ENCODE measurements around the gene VWA5B2.

VWA5B2 gene

GRCh38 chr3:184222521-184222920, 6.9 kb upstream of the VWA5B2 start:
- H3K27ac ChIP-seq, result no peak overlapping the region
- TF ChIP-seq, protein P1, sequence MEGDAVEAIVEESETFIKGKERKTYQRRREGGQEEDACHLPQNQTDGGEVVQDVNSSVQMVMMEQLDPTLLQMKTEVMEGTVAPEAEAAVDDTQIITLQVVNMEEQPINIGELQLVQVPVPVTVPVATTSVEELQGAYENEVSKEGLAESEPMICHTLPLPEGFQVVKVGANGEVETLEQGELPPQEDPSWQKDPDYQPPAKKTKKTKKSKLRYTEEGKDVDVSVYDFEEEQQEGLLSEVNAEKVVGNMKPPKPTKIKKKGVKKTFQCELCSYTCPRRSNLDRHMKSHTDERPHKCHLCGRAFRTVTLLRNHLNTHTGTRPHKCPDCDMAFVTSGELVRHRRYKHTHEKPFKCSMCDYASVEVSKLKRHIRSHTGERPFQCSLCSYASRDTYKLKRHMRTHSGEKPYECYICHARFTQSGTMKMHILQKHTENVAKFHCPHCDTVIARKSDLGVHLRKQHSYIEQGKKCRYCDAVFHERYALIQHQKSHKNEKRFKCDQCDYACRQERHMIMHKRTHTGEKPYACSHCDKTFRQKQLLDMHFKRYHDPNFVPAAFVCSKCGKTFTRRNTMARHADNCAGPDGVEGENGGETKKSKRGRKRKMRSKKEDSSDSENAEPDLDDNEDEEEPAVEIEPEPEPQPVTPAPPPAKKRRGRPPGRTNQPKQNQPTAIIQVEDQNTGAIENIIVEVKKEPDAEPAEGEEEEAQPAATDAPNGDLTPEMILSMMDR (conservative IDR thresholded peaks at IDR 0.05), result no peak
- TF ChIP-seq ZFX (IDR thresholded peaks at IDR 0.05), result no peak

DNA sequence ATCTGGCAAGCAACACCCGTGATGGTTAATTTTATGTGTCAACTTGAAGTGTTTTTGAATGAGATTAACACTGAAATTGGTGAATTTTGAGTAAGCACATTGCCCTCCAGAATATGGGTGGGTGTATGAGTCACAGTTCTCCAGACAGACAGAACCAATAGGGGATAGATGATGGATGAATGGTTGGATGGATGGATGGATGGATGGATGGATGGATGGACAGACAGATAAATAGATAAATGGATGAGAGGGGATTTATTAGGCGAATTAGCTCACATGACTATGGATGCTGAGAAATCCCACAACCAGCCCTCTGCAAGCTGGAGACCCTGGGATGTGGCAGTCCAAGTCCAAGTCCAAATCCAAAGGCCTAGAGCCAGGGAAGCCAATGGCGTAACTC, 5.4 kb upstream of the VWA5B2 start:
- no peak overlapping the region for H3K27ac ChIP-seq
- TF ChIP-seq, protein P1 (conservative IDR thresholded peaks at IDR 0.05), result no peak
- TF ChIP-seq ZFX (IDR thresholded peaks at IDR 0.05), result no peak

- TF ChIP-seq, protein P1 (conservative IDR thresholded peaks at IDR 0.05), result peak; percentile 97
- no peak for TF ChIP-seq ZFX (IDR thresholded peaks at IDR 0.05)
- no peak overlapping the region for H3K27ac ChIP-seq
These were observed 1.9 kb upstream of the VWA5B2 start for GRCh38 chr3:184227481-184227935.

DNA sequence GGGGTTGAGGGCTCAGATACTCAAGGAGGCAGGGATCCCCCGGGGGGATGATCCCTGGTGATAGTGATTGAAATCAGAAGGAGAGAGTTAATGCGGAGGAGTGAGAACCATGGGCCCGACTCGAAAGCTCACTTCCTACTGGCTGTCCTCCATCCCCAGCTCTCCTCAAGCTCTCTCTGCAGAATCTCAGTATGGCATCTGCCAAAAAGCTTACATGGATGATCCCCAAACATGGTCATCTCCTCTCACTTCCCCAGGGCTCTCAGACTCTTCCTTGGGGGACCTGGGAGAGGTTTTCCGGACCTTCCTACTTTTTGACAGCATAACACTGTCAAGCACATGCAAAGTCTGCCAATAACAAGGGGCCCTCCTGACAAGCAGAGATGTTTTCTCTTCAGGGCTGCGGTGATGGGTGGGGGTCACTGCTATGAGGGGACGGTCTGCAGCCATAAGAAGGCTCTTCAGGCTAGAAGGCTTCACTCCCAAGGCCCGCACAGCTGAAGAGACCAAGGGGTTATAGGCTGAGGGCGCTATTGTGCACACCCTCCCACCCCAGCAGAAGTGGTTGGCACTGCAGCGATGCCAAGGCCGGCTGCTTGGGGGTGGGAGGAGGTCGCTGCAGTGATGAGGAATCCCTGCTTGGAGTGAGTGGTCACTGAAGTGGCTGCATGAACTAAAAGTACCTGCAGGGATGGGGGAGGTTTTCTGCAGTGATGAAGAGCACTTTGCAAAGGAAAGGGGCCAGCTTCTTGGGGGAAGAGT, 828 bp upstream of the VWA5B2 start:
- no peak for TF ChIP-seq ZFX (IDR thresholded peaks at IDR 0.05)
- TF ChIP-seq, protein P1 (conservative IDR thresholded peaks at IDR 0.05), result no peak
- no peak overlapping the region for H3K27ac ChIP-seq

GRCh38 chr3:184230081-184230602, 757 bp downstream of the VWA5B2 start:
- peak overlapping the region; percentile 1; the same call in 1 of the 2 replicates for H3K27ac ChIP-seq
- TF ChIP-seq, protein P1 (conservative IDR thresholded peaks at IDR 0.05), result no peak
- TF ChIP-seq ZFX (IDR thresholded peaks at IDR 0.05), result no peak

GRCh38 chr3:184230603-184231528, 1.5 kb downstream of the VWA5B2 start:
- TF ChIP-seq, protein P1 (conservative IDR thresholded peaks at IDR 0.05), result no peak
- peak; percentile 51; the same call in 1 of the 2 replicates for TF ChIP-seq ZFX (IDR thresholded peaks at IDR 0.05)
- H3K27ac ChIP-seq, result peak overlapping the region; percentile 1; the same call in 1 of the 2 replicates
